ENCODE data around the gene ITPRID2.

GRCh38 chr2:181884601-181885000 lies 6.9 kb upstream of the ITPRID2 start:
- TF ChIP-seq POLR2A (IDR thresholded peaks at IDR 0.05) = no peak
- no peak for TF ChIP-seq CTCF (IDR thresholded peaks at IDR 0.05)

Data from body of pancreas (tissue), 4 donors.